SKM-1 treated with dmso at 0.1 percent for 144 hours (cell line): ENCODE measurements around the gene MRRF.
"Not testable (repeated sequence)": the region's sequence is repeated elsewhere in the genome, so short reads cannot be mapped to it uniquely, and the experiment has no call there.

ENCODE experiments used
- DNase-seq: peaks from one replicate; lab custom pipeline; 2025; ENCODE audit not compliant: unreplicated experiment; lab: John Stamatoyannopoulos, UW

The MRRF gene

GRCh38 chr9:122330466-122330865 is 65.8 kb downstream of the MRRF start:
- not testable (repeated sequence) for DNase-seq

GRCh38 chr9:122331523-122331927 is 66.8 kb downstream of the MRRF start:
- DNase-seq: no peak

GRCh38 chr9:122332083-122332482 is 67.4 kb downstream of the MRRF start:
- DNase-seq: no peak

DNA sequence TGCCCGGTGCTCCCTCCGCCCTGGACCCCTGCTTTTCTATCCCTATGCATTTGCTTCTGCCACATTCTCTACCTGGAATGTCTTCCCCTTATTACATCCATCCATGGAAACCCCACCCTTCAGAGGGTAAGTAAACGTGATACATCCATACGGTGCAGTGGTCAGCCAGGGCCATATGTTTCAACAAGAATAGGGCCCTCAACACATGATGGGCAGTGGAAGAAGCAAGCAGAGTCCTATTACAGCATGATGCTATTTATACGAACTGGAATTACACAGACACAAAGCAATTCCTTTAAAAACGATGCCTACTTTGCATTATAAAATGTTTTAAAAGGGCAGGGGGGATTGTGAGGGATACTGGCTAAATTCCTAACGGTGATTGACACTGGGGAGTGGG is 68.0 kb downstream of the MRRF start:
- no peak for DNase-seq

- DNase-seq: no peak
Measured at GRCh38 chr9:122333169-122333808, 68.6 kb downstream of the MRRF start.

- DNase-seq: no peak
Measured at GRCh38 chr9:122334916-122335315, 70.2 kb downstream of the MRRF start.

DNA sequence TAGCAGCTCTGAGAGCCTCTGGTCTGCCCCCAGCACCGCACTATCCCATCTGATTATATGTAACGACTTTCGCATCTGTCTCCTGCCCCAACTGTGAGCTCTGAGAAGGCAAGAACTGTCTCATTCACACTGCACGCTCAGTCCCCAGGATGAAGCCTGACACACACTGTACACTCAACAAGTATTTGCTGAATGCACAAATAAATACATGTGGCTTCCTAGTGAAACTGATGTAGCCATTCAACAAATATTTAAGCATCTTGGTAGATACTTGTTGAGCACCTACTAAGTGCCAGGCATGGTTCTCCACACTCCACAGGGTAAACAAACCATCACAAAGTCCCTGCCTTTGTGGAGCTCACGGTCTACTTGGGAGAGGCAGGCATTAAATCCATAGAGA is 71.5 kb downstream of the MRRF start:
- no peak for DNase-seq

- no peak for DNase-seq
Measured at GRCh38 chr9:122336866-122337555, 72.3 kb downstream of the MRRF start.

- DNase-seq: no peak
Measured at GRCh38 chr9:122337556-122337929, 72.9 kb downstream of the MRRF start.

GRCh38 chr9:122338536-122338935 is 73.9 kb downstream of the MRRF start:
- DNase-seq: no peak

DNA sequence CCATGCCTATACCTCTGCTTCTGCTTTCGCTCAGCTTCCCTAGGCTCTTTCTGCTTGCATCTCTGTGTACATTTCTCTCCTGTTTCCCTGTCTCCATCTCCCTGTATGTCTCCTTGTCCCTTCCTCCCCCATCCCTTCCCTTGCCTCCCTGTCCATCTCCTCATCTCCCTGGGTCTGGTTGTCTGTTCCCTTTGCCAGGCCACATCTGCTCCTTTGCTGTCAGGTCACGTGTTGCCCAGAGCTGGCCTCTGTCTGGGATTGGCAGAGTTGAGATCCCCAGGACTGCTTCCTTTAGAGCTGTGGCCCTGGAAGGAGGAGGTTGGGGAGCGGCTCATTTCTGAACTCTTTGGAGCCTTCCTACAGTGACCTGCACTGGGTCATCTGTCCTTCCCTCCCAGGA is 74.3 kb downstream of the MRRF start:
- DNase-seq: no peak

GRCh38 chr9:122339579-122339978 is 74.9 kb downstream of the MRRF start:
- no peak for DNase-seq

GRCh38 chr9:122340161-122340560 is 75.5 kb downstream of the MRRF start:
- no peak for DNase-seq

- DNase-seq: no peak
Measured at GRCh38 chr9:122342323-122343050, 77.8 kb downstream of the MRRF start.

DNA sequence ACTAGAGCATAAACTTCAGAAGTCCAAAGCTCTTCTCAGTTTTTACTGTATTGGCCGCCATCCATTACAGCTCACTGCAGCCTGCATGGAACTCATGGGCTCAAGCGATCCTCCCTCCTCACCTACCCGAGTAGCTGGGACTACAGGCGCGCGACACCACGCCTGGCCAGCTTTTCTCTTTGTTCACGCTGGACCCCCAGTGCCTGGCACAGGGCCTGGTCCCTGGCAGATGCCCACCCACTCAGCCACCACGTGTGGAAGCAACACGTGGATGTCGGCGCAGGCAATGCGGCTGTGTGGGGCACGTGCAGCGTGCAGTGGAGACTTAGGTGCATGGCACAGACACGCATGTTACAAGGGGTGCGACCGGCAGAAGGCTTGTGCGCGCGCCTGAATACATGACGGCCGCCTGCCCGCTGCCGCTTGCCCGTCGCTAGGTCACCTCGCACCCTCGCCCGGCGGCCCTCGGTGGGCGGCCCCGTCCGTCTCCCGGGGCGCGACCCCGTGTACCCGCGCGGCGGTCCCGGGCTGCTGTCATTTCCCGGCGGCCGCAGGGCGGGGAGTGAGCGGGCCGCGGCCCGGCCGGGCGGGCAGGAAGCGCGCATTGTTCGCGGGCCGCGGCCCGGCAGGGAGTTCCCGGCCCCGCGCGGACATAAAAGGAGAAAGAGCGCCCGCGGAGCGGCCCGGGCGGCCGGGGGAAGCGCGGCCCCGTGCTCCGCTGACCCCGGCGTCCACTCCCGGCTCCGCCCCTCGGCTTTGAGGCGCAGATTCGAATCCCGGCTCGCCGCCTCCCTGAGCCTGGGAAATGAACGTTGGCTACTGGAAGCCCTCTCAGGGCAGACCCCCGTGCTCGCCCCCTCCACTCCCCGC is 82.0 kb downstream of the MRRF start:
- no peak for DNase-seq

DNA sequence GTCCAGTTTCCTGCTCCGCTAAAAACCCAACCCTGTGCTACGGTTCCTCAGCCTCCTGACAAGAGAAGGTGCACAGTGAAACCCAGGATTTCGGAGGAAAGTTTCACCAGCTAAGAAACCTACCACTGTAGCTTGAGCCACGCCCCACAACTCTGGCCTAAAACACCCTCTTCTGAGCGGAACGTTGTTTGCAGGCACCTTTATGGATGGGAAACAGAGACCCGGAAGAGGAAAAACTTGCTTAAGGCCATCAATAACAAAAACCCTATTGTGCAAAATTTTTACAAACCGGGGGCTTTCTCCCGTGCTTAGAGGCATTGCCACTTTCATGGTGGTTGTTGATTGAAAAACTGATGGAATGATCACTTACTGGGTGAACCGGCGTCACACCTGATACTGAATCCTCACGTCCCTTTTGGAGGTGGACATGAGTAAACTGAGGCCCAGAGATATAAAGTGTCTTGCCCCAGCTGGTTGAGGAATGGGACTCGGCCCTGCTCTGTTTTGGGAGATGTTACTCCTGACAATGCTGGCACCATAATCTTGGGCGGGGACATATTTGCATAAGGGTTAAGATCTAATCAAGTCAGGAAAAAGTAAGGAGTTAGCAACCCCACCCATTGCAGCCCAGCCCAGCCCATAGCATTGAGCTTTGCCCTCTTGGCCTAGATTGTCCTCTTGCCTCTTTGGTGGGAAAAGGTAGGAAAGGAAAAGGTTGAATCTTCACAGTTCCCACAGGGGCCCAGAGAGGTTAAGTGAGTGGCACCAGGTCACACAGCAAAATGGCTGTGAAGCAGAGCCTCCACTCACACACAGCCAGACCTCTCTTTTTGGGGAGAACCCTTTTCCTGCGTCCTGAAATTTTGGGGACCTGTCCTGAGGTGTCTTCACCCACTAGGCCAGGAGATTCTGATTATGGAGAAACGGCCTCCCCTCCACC is 82.9 kb downstream of the MRRF start:
- no peak for DNase-seq

DNA sequence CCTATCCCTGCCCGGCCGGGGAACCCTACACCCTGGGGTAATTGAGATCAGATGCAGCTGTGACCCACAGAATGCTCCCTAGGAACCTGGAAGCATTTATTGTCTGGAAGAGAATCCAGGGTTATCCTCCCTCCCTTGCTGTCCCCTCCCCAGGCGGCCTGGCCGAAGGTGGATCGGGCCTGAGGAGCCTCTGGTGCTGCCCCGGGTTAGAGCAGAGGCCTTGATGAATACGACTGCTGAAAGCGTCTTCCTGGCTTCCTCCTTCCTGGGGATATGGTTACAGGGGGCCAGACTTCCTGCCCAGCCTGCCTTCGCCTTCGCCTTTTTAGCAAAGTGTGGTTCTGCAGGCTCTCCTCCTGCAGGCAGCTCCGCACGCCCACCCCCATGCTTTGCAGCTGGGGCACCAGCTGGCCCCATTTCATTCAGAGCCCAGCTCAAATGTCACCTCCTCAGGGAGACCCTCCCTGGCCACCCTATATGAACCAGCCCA is 83.7 kb downstream of the MRRF start:
- DNase-seq: no peak

DNA sequence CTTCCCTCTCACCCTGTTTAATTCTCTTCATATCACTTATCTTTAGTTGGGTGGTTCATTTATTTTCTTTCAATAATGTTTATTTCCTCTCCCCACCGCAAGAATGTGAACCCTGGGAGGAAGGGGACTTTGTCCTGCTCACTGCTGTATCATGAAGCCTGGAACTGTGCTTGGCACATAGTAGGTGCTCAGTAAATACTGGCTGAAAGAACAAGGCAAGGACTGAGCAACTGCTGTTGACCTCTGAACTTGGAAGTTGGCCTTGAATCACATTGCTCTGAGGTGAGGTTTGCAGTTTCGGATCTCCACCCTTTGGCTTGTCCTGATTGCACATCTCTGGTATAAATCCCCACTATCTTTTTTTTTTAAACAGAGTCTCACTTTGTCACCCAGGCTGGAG is 84.1 kb downstream of the MRRF start:
- DNase-seq: no peak

DNA sequence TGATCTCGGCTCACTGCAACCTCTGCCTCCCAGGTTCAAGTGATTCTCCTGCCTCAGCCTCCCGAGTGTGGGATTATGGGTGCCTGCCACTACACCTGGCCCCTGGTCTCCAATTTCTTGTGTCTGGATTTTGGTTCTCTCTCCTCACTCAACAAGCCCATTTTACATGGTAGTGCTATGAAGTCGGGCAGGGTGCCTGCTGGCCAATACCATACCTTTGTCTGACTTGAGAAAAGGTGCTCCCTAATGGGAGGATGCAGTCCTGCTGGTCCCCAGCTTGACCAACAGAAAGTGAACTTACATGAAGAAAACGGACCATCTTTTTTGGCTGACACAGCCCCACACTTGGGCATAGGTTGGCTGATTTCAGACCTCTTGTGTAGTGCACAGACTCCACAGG is 84.5 kb downstream of the MRRF start:
- no peak for DNase-seq
